Epidermal melanocyte (primary cell): ENCODE results near the gene FAM98C.
A peak's percentile ranks its signal among the peaks of the same experiment; 100 is the strongest.
"Not testable (repeated sequence)": the region's sequence is repeated elsewhere in the genome, so short reads cannot be mapped to it uniquely, and the experiment has no call there.

Experiments
- DNase-seq: peaks from one replicate; pipeline ENCODE4 v3.0.0; 2011; ENCODE audit warnings: low spot score; ENCODE audit not compliant: insufficient read length

The FAM98C gene

DNA sequence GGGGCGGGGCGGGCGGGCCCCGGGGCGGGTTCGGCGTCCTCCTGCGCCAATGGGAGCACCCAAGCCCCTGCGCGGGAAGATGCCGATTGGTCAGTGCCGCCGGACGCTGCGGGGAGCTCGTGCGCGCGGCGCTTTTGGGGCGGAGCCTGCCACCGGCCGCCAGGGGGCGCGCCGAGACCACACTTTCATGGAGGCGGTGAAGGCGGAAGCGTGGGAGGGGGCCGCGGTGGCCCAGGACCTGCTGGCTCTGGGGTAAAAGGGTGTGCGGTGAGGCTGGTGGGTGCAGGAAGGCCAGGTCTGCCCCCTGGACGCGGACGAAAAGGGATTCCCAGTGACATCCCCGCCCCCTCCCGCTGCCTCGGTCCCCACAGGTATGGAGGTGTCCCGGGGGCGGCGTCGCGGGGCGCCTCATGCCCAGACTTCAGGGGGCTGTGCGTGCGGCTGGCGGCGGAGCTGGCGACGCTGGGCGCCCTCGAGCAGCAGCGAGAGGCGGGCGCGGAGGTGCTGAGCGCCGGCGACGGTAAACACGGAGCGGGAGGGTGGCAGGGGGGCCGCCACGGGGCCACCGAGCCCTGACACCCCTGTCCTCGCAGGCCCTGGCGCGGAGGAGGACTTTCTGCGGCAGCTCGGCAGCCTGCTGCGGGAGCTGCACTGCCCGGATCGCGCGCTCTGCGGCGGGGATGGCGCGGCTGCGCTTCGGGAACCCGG is at the start of gene FAM98C:
TSS of gene FAM98C (plus strand) at position 127 of the 708 bp plus-strand sequence. CDS start at position 188, 61 bp downstream.
- DNase-seq: peak; percentile 100

DNA sequence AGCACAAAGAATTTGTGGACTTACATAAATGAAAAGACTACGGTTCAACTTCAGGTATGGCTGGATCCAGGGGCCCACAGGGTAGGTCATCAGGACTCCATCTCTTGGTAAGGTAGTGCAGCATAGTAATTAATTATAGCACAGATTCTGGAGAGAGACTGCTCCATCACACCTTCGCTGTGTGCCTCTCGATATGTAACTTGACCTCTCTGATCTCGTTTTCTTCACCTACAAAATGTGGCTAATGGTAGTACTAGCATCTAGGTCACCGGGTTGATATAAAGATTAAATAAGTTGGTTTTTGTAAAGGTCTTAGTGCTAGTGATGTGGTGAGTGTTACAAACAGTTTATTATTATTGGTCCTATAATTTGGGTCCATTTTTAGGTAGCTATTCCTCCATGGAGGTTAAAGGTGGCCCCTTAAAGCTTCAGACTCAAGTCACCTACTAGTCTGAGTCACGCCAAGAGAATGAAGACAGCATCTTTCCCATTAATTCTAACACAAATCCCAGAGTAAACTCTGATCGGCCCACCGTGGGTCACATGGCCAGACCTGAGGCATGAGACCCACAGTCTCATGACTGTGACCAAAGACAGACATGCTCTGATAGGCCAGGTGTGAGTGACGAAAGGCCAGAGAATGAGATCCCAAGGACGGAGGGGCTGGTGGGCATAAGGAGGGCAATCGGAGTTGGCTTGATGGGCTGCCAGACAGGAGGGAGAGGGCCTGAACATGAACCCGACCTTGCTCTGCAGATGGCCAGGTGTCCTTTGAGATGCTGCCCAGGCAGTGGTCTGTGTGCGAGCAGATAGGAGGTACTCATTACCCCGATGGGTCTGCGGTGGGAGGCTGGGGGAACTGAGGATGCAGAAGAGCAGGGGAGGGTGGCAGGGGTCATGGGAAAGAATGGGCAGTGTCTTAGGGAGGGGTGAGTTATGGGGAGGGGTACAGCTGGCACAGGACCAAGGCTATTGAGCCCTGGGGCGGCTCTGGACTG is 46.9 kb upstream of the FAM98C start:
- DNase-seq: no peak

DNA sequence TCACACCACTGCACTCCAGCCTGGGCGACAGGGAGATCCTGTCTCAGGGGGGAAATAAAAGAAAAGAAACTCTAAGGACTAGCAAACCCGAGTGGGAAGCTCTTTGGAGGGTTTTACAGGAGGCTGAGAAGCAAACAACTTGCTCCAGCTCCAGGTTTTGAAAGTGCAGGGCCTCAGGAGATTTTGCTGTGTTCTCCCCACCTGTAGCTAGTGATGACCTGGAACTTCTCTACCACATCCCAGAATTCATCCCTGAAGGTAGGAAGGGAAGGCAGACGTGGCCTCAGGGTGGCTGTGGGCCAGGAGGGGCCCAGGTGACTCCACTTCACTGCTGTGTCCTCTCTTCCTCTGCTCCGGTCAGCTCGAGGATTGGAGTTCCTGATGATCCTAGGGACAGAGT is 44.8 kb upstream of the FAM98C start:
- DNase-seq: no peak

DNA sequence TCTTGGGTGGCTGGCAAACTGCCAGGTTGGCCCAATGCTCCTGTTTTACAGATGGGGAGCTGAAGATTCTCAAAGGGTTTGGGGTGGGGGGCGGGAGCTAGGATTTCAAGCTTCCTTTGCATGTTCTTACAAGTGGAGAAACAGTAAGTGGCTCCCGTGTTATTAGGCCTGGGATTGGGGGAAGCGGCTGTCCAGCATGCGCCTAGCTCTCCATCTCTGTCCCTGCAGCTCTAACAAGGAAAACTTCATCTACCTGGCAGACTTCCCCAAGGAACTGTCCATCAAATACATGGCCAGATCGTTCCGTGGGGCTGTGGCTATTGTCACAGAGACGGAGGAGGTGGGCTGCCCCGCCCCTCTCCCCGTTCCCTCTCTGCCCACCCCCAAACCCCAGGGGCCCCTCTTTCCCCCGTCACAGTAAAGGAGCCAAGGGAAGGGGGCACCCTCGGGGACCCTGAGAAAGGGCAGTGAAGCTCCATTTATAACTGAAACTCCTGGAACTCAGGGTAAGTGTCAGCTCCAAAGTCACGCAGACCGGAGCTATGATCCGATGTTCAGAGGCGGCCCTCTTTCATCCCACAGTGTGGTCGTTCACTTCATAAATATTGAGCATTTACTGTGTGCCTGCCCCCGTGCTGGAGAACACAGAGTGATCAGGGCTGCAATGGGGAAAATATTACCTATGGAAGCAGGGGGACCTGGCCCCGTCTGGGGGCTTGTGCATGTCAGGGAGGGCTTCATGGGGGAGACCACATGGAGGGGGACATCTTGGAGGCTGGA is 43.5 kb upstream of the FAM98C start:
- no peak for DNase-seq

DNA sequence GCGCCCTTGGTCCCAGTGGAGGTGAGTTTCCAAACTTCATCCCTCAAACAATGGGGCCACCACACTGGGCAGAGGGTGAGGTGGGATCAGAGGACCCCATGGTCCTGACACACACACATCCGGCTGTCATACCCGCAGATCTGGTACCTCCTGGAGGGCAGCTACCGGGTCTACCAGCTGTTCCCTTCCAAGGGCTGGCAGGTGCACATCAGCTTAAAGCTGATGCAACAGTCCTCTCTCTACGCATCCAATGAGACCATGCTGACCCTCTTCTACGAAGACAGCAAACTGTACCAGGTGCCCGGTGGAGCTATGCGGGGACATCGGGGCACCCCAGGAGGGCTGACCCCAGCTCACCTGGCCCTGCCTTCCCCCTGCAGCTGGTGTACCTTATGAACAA is 42.5 kb upstream of the FAM98C start:
- DNase-seq: no peak

DNA sequence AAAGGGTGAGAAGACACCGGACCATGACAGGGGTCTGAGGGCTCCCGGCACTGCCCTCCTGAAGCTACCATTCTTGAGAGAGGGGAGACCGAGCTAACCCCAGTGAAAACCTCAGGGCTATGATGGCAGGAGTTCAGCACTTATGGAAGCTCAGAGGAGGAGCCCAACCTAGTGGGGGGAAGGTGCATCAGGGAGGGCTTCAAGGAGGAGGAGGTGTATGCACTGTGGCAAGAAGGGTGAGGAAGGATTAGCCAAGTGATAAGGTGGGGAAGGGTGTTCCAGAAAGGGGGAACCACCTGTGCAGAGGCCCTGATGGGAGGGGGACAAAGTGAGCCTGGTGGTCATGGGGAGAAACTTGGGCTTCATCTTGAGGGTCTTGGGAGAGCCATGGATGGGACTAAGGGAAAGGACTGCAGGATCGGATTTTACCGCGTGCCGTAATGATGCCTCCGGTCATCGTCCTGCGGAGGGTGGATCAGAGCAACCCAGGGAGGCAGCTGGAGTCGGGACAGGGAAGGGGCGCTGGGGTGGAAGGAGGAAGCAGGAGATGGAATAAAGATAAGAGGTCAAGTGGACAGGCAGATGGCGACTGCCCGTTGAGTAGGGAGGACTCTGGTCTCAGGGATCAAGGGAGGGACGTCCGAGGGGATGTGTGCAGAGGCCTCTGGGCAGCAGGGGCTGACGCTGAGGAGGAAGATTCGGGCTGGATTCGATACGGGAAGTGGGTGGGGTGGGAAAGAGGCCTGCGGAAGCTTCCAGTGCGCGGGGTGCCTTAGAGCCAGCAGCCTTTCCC is 41.9 kb upstream of the FAM98C start:
- DNase-seq: no peak

DNA sequence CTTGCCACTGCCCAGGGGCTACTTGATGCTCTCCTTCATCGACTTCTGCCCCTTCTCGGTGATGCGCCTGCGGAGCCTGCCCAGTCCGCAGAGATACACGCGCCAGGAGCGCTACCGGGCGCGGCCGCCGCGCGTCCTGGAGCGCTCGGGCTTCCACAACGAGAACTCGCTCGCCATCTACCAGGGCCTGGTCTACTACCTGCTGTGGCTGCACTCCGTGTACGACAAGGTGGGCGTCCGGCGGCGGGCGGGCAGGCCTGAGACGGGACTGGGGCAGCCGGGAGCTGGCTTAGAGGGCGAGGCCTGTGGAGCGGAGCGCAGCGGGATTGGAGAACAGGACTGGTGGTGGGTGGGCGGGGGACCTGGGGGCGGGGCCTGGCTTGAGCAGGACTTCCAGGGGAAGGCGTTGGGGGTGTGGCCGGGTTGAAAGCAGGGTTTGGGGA is 41.2 kb upstream of the FAM98C start:
- no peak for DNase-seq

DNA sequence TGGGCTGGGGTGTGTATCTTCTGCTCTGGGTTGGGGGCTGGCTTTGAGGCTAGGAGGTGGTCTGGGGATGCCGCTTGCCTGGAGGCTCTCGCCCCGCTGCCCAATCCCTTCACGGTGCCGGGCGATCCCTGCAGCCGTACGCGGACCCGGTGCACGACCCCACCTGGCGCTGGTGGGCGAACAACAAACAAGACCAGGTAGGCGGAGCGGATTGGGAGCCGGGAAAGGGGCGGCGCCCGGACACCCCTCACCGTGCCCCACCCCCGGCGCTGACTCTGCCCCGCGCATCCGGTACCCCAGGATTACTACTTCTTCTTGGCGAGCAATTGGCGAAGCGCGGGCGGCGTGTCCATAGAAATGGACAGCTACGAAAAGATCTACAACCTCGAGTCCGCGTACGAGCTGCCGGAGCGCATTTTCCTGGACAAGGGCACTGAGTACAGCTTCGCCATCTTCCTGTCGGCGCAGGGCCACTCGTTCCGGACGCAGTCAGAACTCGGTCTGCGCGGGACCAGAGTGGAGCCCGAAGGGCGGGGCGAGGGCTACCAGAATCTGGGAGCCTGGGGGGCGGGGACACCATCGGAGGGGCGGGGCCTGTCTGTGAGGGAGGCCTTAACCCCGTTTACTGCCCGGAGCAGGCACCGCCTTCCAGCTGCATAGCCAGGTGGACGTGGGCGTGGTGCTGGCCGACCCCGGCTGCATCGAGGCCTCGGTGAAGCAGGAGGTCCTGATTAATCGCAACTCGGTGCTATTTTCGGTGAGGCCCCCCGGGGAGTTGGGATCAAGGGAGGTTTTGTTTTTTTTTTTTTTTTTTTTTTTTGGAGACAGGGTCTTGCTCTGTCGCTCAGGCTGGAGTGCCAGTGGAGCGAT is 40.6 kb upstream of the FAM98C start:
- peak; percentile 54 for DNase-seq

DNA sequence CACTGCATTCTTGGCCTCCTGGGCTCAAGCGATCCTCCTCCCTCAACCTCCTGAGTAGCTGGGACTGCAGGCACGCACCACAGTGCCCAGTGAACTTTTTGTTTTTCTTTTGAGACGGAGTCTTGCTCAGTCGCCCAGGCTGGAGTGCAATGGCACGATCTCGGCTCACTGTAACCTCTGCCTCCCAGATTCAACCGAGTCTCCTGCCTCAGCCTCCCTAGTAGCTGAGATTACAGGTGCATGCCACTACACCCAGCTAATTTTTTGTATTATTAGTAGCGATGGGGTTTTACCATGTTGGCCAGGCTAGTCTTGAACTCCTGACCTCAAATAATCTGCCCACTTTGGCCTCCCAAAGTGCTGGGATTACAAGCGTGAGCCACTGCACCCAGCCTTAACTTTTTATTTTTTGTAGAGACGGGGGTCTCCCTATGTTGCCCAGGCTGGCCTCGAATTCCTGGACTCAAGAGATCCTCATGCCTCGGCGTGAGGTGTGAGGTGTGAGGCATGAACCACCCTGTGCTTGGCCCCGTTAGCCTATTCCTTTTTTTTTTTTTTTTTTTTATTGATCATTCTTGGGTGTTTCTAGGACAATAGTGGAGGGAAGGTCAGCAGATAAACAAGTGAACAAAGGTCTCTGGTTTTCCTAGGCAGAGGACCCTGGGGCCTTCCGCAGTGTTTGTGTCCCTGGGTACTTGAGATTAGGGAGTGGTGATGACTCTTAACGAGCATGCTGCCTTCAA is 39.8 kb upstream of the FAM98C start:
- not testable (repeated sequence) for DNase-seq

DNA sequence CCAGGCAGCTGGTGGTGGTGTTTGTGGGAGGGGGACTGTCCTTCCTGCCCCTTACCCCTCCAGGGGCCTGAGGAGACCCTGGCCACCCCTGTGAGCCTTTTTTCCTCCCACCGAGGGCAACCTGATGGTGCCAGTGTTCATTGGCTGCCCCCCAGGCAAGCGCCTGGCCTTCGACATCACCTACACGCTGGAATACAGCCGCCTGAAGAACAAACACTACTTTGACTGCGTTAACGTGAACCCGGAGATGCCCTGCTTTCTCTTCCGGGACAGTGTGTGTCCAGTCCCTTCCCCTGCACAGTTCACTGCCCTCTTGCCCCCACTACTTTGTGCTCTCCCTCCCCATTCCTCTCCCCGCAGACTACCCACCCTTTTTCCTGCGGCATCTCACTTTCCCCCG is 35.9 kb upstream of the FAM98C start:
- DNase-seq: no peak

DNA sequence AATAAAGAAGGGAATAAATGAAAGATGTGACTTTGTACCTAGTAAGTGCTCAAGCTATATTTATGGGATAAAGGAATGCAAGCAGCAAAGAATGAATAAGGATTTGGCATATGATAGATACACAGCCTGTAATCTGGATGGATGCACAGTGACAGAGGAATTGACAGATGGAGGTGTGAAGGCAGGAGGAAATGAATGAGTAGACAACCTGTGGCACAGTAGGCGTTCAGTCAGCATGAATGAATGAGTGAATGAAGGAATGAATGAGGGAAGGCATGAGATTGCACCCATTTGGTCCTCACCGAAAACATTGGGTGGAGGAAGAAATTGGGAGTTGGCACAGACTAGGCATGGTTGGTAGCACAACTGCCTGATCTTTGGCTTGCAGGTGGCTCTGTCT is 33.3 kb upstream of the FAM98C start:
- no peak for DNase-seq

DNA sequence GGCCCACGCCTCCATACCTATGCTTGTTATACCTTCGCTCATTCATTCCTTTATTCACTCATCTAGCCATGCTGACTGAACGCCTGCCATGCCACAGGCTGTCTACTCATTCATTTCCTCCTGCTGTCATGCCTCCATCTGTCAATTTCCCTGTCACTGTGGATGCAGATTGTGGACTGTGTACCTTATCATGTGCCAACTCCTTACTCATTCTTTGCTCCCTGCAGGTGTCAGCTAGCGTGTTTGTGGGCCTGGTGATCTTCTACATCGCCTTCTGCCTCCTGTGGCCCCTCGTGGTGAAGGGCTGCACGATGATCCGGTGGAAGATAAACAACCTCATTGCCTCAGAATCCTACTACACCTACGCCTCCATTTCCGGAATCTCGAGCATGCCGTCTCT is 32.6 kb upstream of the FAM98C start:
- DNase-seq: no peak

DNA sequence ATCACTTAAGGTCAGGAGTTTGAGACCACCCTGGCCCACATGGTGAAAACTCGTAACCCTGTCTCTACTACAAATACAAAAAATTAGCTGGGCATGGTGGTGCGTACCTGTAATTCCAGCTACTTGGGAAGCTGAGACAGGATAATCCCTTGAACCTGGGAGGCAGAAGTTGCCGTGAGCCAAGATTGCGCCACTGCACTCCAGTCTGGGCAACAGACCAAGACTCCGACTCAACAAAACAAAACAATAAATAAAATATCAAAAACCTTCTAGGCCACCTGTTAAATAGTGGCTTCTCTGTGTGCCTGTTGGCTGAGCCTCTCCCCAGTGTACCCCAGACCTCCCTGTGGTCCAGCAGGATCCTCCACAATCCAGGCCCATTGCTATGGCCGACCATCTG is 31.8 kb upstream of the FAM98C start:
- no peak for DNase-seq

DNA sequence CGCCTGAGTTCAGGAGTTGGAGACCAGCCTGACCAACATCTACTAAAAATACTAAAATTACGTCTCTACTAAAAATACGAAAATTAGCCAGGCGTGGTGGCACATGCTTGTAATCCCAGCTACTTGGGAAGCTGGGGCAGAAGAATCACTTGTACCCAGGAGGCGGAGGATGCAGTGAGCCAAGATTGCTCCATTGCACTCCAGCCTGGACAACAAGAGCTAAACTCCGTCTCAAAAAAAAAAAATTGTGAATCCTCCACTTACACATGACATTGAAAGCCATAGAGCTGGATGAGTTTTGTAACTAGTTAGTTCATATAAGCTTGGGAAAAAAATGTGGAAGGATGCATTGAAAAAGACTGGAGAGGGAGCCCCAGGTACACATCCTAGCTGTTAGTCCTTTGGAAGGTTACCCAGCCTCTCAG is 29.0 kb upstream of the FAM98C start:
- DNase-seq: no peak

DNA sequence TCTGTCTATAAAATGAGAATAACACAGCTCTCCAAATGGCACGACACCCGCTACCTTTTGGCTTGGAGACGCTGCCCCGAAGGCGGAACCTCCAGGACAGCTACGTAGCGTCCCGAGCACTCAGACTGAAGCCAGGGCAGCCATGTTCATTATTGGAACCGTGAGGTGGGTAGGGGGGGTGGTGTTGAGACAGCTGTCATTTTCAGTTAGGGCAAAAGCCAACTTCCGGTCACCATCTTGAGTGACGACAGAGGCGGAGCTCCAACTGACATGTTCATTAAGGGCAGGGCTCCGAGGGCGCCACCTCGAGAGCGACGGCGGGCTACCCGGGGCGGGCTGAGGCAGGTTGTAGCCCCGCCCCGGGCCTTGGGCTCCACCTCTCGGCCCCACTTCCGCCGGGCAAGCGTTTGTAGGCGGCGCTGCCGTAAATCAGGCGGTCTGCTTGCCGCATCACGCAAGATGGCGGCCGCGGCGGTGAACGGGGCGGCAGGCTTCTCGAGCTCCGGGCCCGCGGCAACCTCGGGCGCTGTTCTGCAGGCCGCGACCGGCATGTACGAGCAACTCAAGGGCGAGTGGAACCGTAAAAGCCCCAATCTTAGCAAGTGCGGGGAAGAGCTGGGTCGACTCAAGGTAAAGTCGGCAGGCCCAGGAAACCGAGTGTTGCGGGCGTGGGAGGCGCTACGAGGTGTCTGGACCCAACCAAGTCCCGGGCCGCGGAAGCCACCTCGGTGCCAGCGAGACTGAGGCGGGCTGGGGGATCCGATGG is 28.4 kb upstream of the FAM98C start, which contains the start of gene PSMD8:
TSS of gene PSMD8 (plus strand) at position 240 of the 766 bp plus-strand sequence. CDS start at position 271, 31 bp downstream.
- DNase-seq: peak; percentile 97

DNA sequence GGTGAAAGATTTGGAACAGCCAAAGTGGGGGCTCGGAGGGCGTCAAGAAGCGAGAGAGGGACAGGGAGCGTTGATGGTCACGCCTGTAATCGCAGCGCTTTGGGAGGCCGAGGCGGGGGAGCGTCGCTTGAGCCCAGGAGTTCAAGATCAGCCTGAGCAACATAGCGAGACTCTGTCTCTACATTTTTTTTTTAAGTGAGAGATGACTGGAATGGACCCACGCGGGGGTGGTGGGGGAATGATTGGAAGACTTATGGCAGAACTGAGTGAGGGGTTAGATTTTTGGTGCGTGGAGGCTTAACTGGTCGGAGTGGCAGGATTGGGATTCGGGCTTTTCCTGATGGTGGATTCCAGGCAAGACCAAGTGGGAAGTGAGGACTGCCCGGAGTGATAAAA is 27.8 kb upstream of the FAM98C start:
- DNase-seq: no peak

DNA sequence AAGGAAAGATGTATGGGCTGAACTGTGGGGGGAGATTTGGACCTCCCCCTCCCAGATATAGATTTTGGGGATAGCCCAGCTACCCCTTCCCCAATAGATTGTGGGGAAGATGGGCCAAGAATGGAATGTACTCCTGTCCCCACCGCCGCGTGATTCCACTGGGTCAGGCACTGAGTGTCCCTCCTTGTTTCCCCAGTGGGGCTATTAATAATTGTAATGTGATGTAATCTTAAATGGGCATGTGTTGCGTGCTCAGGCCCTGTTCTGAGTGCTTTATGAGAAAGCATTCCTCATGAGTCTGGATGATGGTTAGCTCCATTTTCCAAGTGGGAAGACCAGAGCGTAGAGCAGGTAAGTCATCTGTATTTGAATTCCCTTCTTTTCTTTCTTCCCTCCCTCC is 27.1 kb upstream of the FAM98C start:
- peak; percentile 27 for DNase-seq

DNA sequence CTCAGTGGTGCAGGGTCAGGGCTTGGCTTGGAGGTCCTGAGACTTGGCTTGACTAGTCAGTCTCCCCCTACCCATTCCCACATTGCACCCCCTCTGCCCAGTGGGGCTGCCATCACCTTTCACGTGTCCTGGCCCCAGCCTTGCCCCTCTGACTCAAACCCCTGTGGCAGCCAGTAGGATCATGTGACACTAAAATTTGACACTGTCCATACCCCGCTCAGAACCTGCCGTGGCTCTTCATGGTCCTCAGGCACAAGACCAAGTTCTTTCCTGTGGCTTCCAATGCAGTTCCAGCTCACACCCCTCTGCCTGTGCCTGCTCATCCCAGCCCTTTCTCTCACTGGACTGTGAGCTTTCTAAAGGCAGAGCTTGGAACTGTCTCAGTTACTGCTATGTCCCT is 26.3 kb upstream of the FAM98C start:
- DNase-seq: no peak
